ENCODE results near the gene MDH1. TPM values are rescaled to one million over a fixed set of nuclear protein-coding genes. Genes with fewer than 3 reads are reported as not detected.
"Not testable (repeated sequence)": the region's sequence is repeated elsewhere in the genome, so short reads cannot be mapped to it uniquely, and the experiment has no call there.

The MDH1 gene
- 510 and 523 TPM in 2 replicates for total RNA-seq (2014; rRNA removed; shearing (Covaris generic))

- in situ Hi-C loops (cut with HindIII; ENCODE audit: low sequenced_read_pairs), result no loop called here
- DNase-seq (ENCODE audit: low spot score), result peak; percentile 100
These were observed at the start of gene MDH1, which contains the start of gene WDPCP for GRCh38 chr2:63588385-63589147. MDH1 (plus strand) TSS chr2:63588963; CDS start chr2:63589044, 81 bp downstream. WDPCP (minus strand) TSS chr2:63588477; CDS start chr2:63588271, 206 bp downstream.

GRCh38 chr2:63539416-63540162 lies 49.2 kb upstream of the MDH1 start:
- in situ Hi-C loops (cut with HindIII; ENCODE audit: low sequenced_read_pairs), result no loop called here
- DNase-seq (ENCODE audit: low spot score), result no peak

GRCh38 chr2:63544017-63544627 lies 44.6 kb upstream of the MDH1 start:
- DNase-seq (ENCODE audit: low spot score), result peak; percentile 9
- in situ Hi-C loops (cut with HindIII; ENCODE audit: low sequenced_read_pairs), result no loop called here

- in situ Hi-C loops (cut with HindIII; ENCODE audit: low sequenced_read_pairs), result no loop called here
- no peak for DNase-seq (ENCODE audit: low spot score)
These were observed 43.7 kb upstream of the MDH1 start for GRCh38 chr2:63545023-63545422.

- DNase-seq (ENCODE audit: low spot score), result no peak
- in situ Hi-C loops (cut with HindIII; ENCODE audit: low sequenced_read_pairs), result no loop called here
These were observed 35.7 kb upstream of the MDH1 start for GRCh38 chr2:63553049-63553448.

GRCh38 chr2:63555299-63555698 lies 33.5 kb upstream of the MDH1 start:
- in situ Hi-C loops (cut with HindIII; ENCODE audit: low sequenced_read_pairs), result no loop called here
- no peak for DNase-seq (ENCODE audit: low spot score)

- DNase-seq (ENCODE audit: low spot score), result no peak
- in situ Hi-C loops (cut with HindIII; ENCODE audit: low sequenced_read_pairs), result no loop called here
These were observed 32.8 kb upstream of the MDH1 start for GRCh38 chr2:63555931-63556330.

GRCh38 chr2:63557819-63558218 lies 30.9 kb upstream of the MDH1 start:
- DNase-seq (ENCODE audit: low spot score); in situ Hi-C loops (cut with HindIII; ENCODE audit: low sequenced_read_pairs): not testable (repeated sequence)

GRCh38 chr2:63558922-63559321 lies 29.8 kb upstream of the MDH1 start:
- in situ Hi-C loops (cut with HindIII; ENCODE audit: low sequenced_read_pairs); DNase-seq (ENCODE audit: low spot score): not testable (repeated sequence)

GRCh38 chr2:63562751-63563150 lies 26.0 kb upstream of the MDH1 start:
- in situ Hi-C loops (cut with HindIII; ENCODE audit: low sequenced_read_pairs), result no loop called here
- DNase-seq (ENCODE audit: low spot score), result no peak

GRCh38 chr2:63569740-63570139 lies 19.0 kb upstream of the MDH1 start:
- no peak for DNase-seq (ENCODE audit: low spot score)
- in situ Hi-C loops (cut with HindIII; ENCODE audit: low sequenced_read_pairs), result no loop called here

- in situ Hi-C loops (cut with HindIII; ENCODE audit: low sequenced_read_pairs), result no loop called here
- DNase-seq (ENCODE audit: low spot score), result no peak
These were observed 17.5 kb upstream of the MDH1 start for GRCh38 chr2:63571291-63571690.

- in situ Hi-C loops (cut with HindIII; ENCODE audit: low sequenced_read_pairs), result no loop called here
- no peak for DNase-seq (ENCODE audit: low spot score)
These were observed 16.8 kb upstream of the MDH1 start for GRCh38 chr2:63572001-63572400.

GRCh38 chr2:63573026-63573425 lies 15.7 kb upstream of the MDH1 start:
- DNase-seq (ENCODE audit: low spot score); in situ Hi-C loops (cut with HindIII; ENCODE audit: low sequenced_read_pairs): not testable (repeated sequence)

- DNase-seq (ENCODE audit: low spot score); in situ Hi-C loops (cut with HindIII; ENCODE audit: low sequenced_read_pairs): not testable (repeated sequence)
These were observed 14.9 kb upstream of the MDH1 start for GRCh38 chr2:63573726-63574345.

- in situ Hi-C loops (cut with HindIII; ENCODE audit: low sequenced_read_pairs), result no loop called here
- no peak for DNase-seq (ENCODE audit: low spot score)
These were observed 12.2 kb upstream of the MDH1 start for GRCh38 chr2:63576546-63576945.

- in situ Hi-C loops (cut with HindIII; ENCODE audit: low sequenced_read_pairs), result no loop called here
- no peak for DNase-seq (ENCODE audit: low spot score)
These were observed 10.0 kb upstream of the MDH1 start for GRCh38 chr2:63578767-63579166.

GRCh38 chr2:63580651-63581297 lies 8.0 kb upstream of the MDH1 start:
- in situ Hi-C loops (cut with HindIII; ENCODE audit: low sequenced_read_pairs), result no loop called here
- DNase-seq (ENCODE audit: low spot score), result no peak

GRCh38 chr2:63581298-63581961 lies 7.3 kb upstream of the MDH1 start:
- DNase-seq (ENCODE audit: low spot score), result no peak
- in situ Hi-C loops (cut with HindIII; ENCODE audit: low sequenced_read_pairs), result no loop called here

Measured in G401 (cell line).